Measurements from ENCODE around the gene LRP2. TPM values are rescaled to one million over a fixed set of nuclear protein-coding genes. Genes with fewer than 3 reads are reported as not detected.

LRP2 gene
- total RNA-seq, 2 donors from 2014 or later: 0.05 TPM; not detected in 1

DNA sequence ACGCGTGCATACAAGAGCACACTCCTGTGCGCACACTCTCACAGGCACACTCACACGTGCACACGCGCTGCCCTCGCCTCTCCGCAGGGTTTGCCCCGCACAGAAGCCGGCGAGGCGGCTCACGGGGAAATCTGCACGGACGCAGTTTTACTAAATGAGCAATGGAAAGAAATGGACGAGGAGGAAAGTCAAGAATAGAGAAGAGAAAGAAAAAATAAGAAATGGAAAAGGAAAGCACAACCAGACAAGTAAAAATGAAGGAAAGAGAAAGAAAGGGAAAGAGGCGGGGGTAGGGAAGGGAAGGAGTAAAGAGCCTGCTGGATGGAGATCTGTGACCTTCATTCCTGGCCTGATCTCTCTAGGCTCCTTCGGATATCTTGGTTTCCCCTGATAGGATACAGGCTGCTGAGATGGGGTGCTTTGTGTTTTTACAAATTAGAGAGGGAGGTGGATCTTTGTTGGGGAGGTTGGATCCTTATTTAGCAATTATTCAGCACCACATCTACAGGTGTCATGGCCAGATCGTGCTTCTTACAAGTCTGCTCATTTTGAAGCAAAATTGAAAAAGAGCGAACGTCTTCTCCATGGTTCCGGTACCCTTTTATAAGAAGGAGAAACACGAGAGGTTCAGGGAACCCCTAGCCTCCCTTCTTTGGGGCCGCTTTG, 693 bp upstream of the LRP2 start:
- DNase-seq (ENCODE audit: low spot score) (no peak), ATAC-seq (no peak)
- Mint-ChIP-seq H3K27ac (peak overlapping the region; percentile 5 to 8), H3K27me3 (peaks cover 35 to 36% of the 10 kb centered on the region in 2 donors), H3K36me3 (no peaks in the 10 kb centered on the region), H3K4me3 (peak overlapping the region; percentile 96), H3K4me1 (ENCODE audit: low read depth in 2 of 2) (peaks cover 35 to 39% of the 10 kb centered on the region in 2 donors), H3K9me3 (no peaks in the 10 kb centered on the region)

DNA sequence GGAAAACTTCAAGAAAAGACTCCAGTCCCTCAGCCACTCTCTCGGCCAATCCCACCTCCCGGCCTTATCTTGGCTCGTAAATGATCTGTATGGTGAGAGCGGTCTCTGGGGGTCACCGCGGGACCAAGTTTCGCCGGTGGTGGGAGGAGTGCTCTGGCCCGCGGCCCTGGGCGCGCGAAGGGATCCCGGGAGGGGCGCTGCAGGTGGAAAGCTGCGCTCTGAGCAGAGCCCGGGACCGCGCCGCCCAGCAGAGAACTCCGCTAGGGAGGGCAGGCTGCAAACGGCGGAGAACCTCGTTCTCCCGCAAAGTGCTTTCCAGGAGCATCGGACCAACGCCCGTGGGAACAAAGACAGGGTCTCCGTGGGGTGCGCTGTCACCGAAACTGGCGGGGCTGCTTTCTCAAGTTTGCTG, 622 bp downstream of the LRP2 start:
- Mint-ChIP-seq H3K9me3 (no peaks in the 10 kb centered on the region), H3K27me3 (peaks cover 36 to 39% of the 10 kb centered on the region in 2 donors), H3K27ac (no peak overlapping the region), H3K4me1 (ENCODE audit: low read depth in 2 of 2) (peaks cover 35 to 39% of the 10 kb centered on the region in 2 donors), H3K36me3 (no peaks in the 10 kb centered on the region), H3K4me3 (peak overlapping the region; percentile 6)
- DNase-seq (ENCODE audit: low spot score) (no peak), ATAC-seq (no peak)

DNA sequence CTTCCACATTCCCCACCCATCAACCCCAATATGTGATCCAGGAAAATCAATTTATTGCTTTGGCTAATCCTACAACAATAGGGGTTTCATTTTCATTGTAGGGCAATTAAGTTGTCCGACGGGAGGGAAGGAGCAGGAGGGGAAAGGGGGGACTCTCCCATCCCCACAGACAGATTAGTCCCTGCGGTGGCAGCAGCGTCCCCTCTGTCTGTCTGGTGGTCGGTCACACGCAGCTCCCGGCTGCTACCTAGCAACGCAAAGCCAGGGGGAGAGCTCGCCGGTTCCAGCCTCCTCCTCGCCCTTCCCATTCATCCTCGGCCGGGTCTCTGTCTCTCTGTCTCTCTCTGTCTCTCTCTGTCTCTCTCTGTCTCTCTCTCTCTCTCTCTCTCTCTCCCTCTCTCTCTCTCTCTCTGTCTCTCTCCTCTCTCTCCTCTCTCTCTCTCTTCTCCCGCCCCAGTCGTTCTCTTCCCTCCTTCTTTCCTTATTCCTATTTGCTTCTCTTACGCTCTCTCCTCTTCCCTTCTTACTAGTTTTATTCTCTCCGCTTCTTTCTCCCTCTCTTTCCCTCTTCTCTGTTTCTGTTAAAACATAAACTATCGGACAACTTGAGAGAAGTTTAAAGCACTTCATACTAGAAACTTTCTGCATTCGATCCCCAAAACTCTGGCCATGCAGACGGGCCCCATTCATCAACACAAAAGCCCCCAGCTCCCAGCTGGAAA, 1.2 kb downstream of the LRP2 start:
- Mint-ChIP-seq H3K9me3 (no peaks in the 10 kb centered on the region), H3K36me3 (no peaks in the 10 kb centered on the region)
- no peak for DNase-seq (ENCODE audit: low spot score)

DNA sequence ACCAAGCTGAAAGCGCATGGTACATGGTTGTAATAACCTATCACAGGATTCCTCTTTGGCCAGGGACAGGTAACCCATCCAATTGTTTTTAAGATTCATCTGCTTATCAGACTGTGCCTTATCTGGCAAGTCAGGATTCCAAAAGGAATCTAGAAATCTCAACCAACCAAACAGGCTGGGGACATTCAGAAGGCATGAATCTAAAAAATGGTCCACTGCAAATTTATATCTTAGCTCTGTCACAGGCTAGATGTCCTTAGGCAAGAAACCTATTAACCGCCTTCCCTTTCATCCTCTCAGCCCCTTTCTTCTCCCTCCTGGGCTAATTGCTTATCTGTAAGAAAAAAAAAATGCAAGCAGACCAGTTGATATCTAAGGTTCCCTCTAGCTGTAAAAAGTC, 4.3 kb downstream of the LRP2 start:
- Mint-ChIP-seq H3K4me1 (ENCODE audit: low read depth in 2 of 2) (peaks cover 14% of the 10 kb centered on the region in 2 donors), H3K36me3 (no peaks in the 10 kb centered on the region), H3K27ac (no peak overlapping the region), H3K9me3 (no peaks in the 10 kb centered on the region), H3K4me3 (no peak overlapping the region), H3K27me3 (peaks cover 45 to 49% of the 10 kb centered on the region in 2 donors)
- ATAC-seq (no peak), DNase-seq (ENCODE audit: low spot score) (no peak)

More for the DNA sequence above, 1.2 kb downstream of the LRP2 start:
- no peak overlapping the region for H3K27ac Mint-ChIP-seq
- peak overlapping the region; percentile 6 for H3K4me3 Mint-ChIP-seq
- no peak for ATAC-seq
- peaks cover 35 to 39% of the 10 kb centered on the region in 2 donors for H3K4me1 Mint-ChIP-seq (ENCODE audit: low read depth in 2 of 2)
- peaks cover 42 to 44% of the 10 kb centered on the region in 2 donors for H3K27me3 Mint-ChIP-seq

DNA sequence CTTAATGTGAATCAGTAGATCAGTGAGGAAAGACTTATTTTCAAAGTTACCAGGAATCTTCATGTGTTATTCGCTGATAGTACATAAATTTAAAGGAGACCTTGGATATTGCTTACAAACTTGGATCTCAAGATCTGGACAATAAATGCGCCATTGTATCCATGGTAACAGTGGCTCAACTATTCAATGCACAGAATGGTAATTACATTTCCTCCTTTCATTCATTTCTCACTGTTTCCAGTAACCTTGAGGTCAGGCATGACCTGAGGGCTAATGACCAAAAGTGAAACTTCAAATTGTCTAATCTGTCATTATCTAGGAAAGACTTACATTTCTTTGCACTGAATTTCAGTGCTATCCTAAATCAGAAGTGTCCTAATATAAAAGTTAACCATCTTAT, 8.1 kb downstream of the LRP2 start:
- no peak overlapping the region for H3K4me3 Mint-ChIP-seq
- H3K27me3 Mint-ChIP-seq: peaks cover 21 to 25% of the 10 kb centered on the region in 2 donors
- H3K4me1 Mint-ChIP-seq (ENCODE audit: low read depth in 2 of 2): no peaks in the 10 kb centered on the region
- no peaks in the 10 kb centered on the region for H3K36me3 Mint-ChIP-seq
- no peak overlapping the region for H3K27ac Mint-ChIP-seq
- H3K9me3 Mint-ChIP-seq: no peaks in the 10 kb centered on the region
- peak in 1 of 2 donors; percentile 64 for ATAC-seq
- DNase-seq (ENCODE audit: low spot score): no peak

DNA sequence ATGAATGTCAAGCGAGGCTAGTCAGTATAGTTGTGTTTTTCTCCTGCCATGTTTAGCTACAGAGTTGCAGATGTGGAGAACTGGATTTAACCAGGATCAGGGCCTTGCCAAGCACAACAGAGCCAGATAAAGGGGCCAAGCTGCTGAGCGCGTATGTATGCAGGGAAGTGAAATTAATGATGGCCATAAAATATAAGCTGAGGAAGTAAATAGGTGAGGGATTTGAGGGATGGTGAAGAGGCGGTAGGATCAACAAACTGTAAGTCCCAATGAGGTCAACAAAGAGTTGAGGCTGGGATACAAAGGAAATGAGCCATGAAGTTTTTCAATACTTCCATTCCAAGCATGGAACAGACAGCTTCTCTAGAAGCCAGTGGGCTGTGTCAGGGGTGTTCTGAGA, 10.6 kb downstream of the LRP2 start:
- DNase-seq (ENCODE audit: low spot score) (no peak), ATAC-seq (no peak)
- Mint-ChIP-seq H3K27me3 (peaks cover 18 to 23% of the 10 kb centered on the region in 2 donors), H3K36me3 (no peaks in the 10 kb centered on the region), H3K9me3 (no peaks in the 10 kb centered on the region), H3K4me1 (ENCODE audit: low read depth in 2 of 2) (no peaks in the 10 kb centered on the region), H3K27ac (no peak overlapping the region), H3K4me3 (no peak overlapping the region)

DNA sequence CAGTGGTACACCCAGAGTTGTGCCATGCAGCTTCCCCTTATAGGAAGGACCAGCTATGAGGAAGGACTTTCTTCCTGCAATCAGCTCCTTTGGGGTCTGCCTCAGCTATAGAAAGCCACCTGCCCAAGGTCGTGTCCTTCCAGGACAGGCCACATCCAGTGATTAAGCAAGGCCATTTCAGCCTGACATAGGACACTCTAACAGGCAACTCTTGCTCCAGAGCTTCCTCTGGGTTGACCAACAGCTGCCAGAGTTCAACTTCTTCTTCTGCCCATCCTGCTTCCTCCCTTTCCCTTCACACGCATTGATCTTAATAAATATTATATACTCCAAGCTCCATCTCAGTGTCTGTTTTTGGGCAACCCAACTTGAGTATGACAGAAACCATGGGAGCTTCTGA, 12.8 kb downstream of the LRP2 start:
- H3K9me3 Mint-ChIP-seq: no peaks in the 10 kb centered on the region
- H3K27ac Mint-ChIP-seq: no peak overlapping the region
- no peak overlapping the region for H3K4me3 Mint-ChIP-seq
- DNase-seq (ENCODE audit: low spot score) (no peak), ATAC-seq (no peak)
- no peaks in the 10 kb centered on the region for H3K36me3 Mint-ChIP-seq
- H3K4me1 Mint-ChIP-seq (ENCODE audit: low read depth in 2 of 2): no peaks in the 10 kb centered on the region
- peaks cover 6 to 7% of the 10 kb centered on the region in 2 donors for H3K27me3 Mint-ChIP-seq

DNA sequence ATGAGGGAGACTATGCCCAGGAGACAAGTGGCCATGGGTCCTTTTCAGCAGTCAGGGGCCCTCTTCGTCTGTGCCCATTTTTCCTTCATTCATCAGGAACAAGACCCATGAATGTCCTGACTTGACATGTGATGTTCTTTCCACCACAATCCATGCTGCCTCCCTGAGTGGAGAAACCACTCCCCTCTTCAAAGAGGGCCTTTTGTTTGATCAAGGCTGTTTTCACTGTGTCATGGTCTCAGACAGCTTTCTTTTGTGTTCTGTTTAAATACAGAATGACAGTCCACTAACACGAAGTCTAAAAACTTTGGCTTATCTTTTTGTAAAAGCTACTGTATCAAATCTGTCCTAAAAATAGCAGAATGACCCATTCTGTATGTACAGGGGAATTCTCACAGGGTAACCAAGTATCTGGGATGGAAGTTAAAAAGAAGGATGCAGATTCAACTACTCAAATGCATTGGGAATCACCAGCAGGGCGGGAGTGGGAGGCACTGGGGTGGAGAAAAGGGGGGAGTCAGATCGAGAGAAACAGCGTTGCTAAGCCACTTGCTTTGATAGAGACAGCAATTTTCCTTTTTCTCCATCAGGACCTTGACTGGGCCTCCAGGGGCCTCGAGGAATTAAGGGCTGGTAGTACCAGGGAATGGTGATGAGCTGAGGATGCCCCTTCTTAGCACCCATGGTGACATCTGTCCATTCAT, 13.9 kb downstream of the LRP2 start:
- peaks cover 7 to 8% of the 10 kb centered on the region in 2 donors for H3K27me3 Mint-ChIP-seq
- H3K4me1 Mint-ChIP-seq (ENCODE audit: low read depth in 2 of 2): no peaks in the 10 kb centered on the region
- no peak for ATAC-seq
- H3K9me3 Mint-ChIP-seq: no peaks in the 10 kb centered on the region
- no peak for DNase-seq (ENCODE audit: low spot score)
- no peaks in the 10 kb centered on the region for H3K36me3 Mint-ChIP-seq
- H3K4me3 Mint-ChIP-seq: no peak overlapping the region
- H3K27ac Mint-ChIP-seq: no peak overlapping the region

DNA sequence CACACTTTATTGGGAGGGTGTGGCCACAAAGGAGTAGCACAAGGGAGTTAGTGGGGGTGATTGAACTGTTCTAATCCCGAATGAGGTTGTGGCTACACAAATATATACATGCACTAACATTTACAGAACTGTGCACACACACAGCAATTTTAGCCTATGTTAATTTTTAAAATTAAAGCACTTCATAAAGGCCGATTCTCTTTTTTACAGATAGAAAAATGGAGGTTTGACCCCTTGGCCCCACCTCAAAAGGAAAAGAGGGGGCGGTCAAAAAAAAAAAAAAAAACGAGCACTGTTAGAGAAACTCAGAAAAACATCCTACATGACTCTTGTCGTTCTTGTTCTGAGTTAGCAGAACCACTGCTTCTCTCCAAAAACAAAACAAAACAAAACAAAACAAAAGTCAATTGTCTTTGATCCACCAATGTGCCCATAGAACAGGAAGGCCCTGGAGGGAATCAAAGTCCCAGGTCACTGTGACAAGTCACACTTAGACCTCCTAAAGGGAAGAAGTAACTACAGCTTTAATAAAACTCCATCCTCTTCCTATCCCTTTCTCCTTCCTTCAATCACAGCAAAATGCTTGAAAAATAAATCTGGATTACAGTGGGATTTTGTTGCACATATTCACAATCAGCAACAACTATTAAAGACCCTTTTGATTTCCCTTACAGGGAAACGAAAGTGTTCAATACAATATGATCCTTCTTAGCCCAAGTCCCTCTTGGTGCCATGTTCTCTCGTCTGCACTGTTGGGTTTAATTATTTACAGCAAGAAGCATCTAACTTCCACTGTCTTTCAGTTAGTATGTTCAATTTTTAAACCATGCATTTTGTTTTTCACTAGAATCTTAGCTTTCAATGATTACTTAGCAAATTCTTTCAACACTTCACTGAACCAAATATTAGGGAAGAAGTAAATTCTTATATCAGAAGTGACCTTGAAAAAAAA, 16.6 kb downstream of the LRP2 start:
- ATAC-seq: no peak
- DNase-seq (ENCODE audit: low spot score): no peak
- no peaks in the 10 kb centered on the region for H3K36me3 Mint-ChIP-seq
- H3K4me3 Mint-ChIP-seq: no peak overlapping the region
- H3K4me1 Mint-ChIP-seq (ENCODE audit: low read depth in 2 of 2): no peaks in the 10 kb centered on the region
- no peak overlapping the region for H3K27ac Mint-ChIP-seq
- no peaks in the 10 kb centered on the region for H3K9me3 Mint-ChIP-seq
- H3K27me3 Mint-ChIP-seq: peaks cover 20 to 29% of the 10 kb centered on the region in 2 donors

DNA sequence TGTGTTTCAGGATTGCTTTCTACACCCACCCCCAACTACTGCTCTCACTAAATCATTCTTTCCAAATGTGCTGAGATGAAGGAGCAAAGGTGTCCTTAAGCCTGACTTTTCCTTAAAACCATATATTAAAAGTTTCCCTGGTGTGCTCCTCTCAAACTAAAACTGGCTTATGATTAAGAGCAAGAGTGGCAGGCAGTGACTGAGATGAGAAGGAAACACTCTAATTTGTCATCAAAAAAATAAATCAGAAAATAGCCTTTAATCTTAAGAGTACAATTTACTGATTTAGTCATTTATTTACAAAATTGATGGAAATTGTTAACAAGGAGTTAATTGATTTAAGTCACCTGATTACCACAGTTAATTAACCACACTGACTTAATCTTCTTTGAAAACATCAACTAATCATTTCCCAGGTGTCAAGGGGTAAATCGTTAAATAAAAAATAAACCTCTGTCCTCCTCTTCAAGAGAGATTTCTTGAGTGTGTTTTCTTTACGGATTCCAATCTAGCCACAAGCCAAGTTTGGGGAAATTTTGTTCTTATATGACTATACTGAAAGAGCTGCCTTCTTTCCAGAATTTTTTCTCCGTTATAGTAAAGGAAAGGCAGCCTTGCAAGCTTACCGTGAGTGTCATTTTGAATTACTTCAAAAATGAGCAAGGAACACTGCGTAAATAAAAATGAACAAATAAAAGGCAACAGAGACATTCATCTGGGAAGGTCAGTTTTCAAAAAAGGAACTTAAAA, 17.4 kb downstream of the LRP2 start:
- H3K27me3 Mint-ChIP-seq: peaks cover 24 to 36% of the 10 kb centered on the region in 2 donors
- DNase-seq (ENCODE audit: low spot score) (no peak), ATAC-seq (no peak)
- H3K36me3 Mint-ChIP-seq: no peaks in the 10 kb centered on the region
- no peaks in the 10 kb centered on the region for H3K9me3 Mint-ChIP-seq
- H3K4me3 Mint-ChIP-seq: no peak overlapping the region
- no peaks in the 10 kb centered on the region for H3K4me1 Mint-ChIP-seq (ENCODE audit: low read depth in 2 of 2)
- no peak overlapping the region for H3K27ac Mint-ChIP-seq

DNA sequence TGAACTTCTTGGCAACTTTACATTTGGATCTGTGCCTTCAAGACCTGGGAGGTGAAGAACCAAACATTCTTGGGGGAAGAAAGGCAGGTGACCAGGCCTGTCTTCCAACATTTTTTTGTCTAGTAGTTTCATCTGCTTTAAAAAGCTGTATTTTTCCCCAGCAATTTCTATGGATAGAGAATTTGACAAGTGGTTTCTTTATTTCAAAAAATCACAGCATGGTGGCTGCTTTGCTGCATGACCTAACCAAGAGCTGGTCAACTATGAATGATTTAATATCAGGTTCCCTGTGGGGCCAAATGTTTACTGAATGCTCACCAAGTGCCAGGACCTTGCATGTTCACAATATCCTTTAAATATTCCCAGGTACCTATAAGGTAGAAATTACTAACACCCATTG, 19.1 kb downstream of the LRP2 start:
- no peak overlapping the region for H3K4me3 Mint-ChIP-seq
- no peaks in the 10 kb centered on the region for H3K9me3 Mint-ChIP-seq
- H3K36me3 Mint-ChIP-seq: no peaks in the 10 kb centered on the region
- ATAC-seq (no peak), DNase-seq (ENCODE audit: low spot score) (no peak)
- no peak overlapping the region for H3K27ac Mint-ChIP-seq
- peaks cover 25 to 42% of the 10 kb centered on the region in 2 donors for H3K27me3 Mint-ChIP-seq
- H3K4me1 Mint-ChIP-seq (ENCODE audit: low read depth in 2 of 2): no peaks in the 10 kb centered on the region

DNA sequence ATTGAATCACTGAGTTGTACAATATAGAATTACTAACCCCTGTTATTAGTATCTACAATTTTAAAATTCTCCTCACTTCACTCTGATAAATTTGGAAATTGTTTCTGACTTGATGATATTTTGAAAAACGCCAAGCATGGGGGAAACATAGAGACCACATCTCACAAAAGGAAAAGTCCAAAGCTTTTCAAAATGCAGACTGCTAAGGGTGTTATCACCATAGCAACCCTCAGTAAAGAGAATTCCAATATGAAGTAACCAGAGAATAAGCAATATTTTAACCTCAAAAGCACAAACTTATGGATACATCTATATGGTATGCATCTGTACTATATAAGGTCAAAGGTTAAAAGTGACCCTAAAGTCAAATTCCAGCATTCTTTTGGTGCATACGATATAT, 22.7 kb downstream of the LRP2 start:
- H3K4me3 Mint-ChIP-seq: no peak overlapping the region
- H3K9me3 Mint-ChIP-seq: no peaks in the 10 kb centered on the region
- H3K27me3 Mint-ChIP-seq: peaks cover 25 to 43% of the 10 kb centered on the region in 2 donors
- no peak for ATAC-seq
- DNase-seq (ENCODE audit: low spot score): no peak
- no peak overlapping the region for H3K27ac Mint-ChIP-seq
- no peaks in the 10 kb centered on the region for H3K36me3 Mint-ChIP-seq
- no peaks in the 10 kb centered on the region for H3K4me1 Mint-ChIP-seq (ENCODE audit: low read depth in 2 of 2)

DNA sequence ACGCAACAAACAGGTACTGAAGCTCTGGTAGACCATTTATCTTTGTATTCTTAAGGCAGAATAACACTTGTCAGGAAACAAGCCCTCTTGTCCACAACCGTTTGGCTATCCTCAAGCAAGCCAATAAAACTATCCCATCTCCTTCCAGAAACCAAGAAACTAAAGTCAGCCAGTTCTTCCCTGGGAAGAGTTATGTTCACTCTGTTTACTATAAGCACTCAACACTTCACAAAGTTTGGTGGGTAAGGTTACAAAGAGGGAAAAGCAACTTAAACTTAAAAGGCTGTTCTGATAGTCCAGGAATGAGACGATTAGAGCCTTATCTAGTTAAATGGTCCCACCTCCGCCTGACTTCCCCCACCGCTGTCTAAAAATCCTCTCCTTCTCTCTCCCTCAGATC, 25.6 kb downstream of the LRP2 start:
- H3K4me1 Mint-ChIP-seq (ENCODE audit: low read depth in 2 of 2): no peaks in the 10 kb centered on the region
- no peak for ATAC-seq
- no peak for DNase-seq (ENCODE audit: low spot score)
- H3K4me3 Mint-ChIP-seq: no peak overlapping the region
- H3K27ac Mint-ChIP-seq: no peak overlapping the region
- H3K9me3 Mint-ChIP-seq: no peaks in the 10 kb centered on the region
- peaks cover 15 to 25% of the 10 kb centered on the region in 2 donors for H3K27me3 Mint-ChIP-seq
- no peaks in the 10 kb centered on the region for H3K36me3 Mint-ChIP-seq

Measured in natural killer cell treated with Interleukin-12 subunit alpha and Interleukin-12 subunit beta and Interleukin-15 and Interleukin-18, amount 100 ng/mL, for 72 hours (primary cell).